Measurements from ENCODE around the gene DMRT1.

DMRT1 gene

DNA sequence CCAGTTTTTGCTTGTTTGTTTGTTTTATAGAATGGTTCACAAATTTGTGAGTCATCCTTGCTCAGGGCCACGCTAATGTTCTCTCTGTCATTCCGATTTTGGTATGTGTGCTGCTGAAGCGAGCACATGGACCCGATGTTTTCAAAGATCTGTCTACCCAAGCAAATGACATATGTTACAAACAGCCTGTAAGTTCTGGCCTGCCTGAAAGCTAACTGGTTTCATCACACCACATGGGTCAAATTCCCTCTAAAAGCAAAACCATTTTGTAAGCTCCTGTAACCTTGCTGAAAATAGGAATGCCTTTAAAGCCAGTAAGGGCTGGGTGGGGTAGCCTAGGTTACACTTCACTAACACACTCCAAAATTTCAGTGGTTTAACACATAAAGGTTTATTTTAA is 160.3 kb downstream of the DMRT1 start:
- TF ChIP-seq, protein P1, sequence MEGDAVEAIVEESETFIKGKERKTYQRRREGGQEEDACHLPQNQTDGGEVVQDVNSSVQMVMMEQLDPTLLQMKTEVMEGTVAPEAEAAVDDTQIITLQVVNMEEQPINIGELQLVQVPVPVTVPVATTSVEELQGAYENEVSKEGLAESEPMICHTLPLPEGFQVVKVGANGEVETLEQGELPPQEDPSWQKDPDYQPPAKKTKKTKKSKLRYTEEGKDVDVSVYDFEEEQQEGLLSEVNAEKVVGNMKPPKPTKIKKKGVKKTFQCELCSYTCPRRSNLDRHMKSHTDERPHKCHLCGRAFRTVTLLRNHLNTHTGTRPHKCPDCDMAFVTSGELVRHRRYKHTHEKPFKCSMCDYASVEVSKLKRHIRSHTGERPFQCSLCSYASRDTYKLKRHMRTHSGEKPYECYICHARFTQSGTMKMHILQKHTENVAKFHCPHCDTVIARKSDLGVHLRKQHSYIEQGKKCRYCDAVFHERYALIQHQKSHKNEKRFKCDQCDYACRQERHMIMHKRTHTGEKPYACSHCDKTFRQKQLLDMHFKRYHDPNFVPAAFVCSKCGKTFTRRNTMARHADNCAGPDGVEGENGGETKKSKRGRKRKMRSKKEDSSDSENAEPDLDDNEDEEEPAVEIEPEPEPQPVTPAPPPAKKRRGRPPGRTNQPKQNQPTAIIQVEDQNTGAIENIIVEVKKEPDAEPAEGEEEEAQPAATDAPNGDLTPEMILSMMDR (IDR thresholded peaks at IDR 0.05; ENCODE audit: low read depth, low read length), result no peak
- H3K36me3 ChIP-seq, result no peaks in the 10 kb centered on the region
- H3K9me3 ChIP-seq, result peaks cover 8% of the 10 kb centered on the region
- no peak overlapping the region for H3K4me3 ChIP-seq (ENCODE audit: low read depth, low read length)
- H3K27me3 ChIP-seq, result no peaks in the 10 kb centered on the region
- no peak for DNase-seq
- H3K4me1 ChIP-seq, result no peaks in the 10 kb centered on the region

- Histone ChIP-seq H3K27me3 (no peaks in the 10 kb centered on the region), H3K36me3 (no peaks in the 10 kb centered on the region), H3K4me1 (no peaks in the 10 kb centered on the region), H3K4me3 (ENCODE audit: low read depth, low read length) (no peak overlapping the region), H3K9me3 (peaks cover 8% of the 10 kb centered on the region)
- no peak for DNase-seq
- TF ChIP-seq, protein P1 (IDR thresholded peaks at IDR 0.05; ENCODE audit: low read depth, low read length), result no peak
These were observed 161.2 kb downstream of the DMRT1 start for GRCh38 chr9:1002678-1003077.

DNA sequence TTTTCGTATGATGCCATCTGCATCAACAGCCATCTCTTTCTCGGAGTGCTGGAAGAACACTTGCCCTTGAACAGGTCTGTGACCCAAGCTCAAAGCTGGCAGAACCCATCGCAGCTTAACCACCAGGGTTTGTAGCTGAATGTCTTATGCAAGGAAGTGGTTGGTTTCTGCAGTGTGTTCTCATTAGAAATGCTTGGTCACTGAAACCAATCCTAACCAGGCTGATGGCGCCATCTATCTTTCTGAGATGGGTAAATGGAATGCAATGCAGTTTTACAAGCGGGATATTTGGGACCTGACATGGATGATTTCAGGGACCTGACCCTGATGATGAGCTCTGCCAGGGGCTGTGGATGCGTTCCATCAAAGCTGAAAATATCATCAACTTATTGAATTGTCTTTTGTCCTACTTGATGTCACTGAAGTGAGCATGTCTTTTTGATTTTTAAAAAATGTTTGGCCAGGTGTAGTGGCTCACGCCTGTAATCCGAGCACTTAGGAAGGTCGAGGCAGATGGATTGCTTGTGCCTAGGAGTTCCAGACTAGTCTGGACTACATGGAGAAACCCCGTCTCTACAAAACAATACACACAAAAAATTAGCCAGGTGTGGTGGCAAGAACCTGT is 163.7 kb downstream of the DMRT1 start:
- Histone ChIP-seq H3K9me3 (no peaks in the 10 kb centered on the region), H3K4me3 (ENCODE audit: low read depth, low read length) (no peak overlapping the region), H3K4me1 (no peaks in the 10 kb centered on the region), H3K27me3 (no peaks in the 10 kb centered on the region), H3K36me3 (no peaks in the 10 kb centered on the region)
- TF ChIP-seq, protein P1 (IDR thresholded peaks at IDR 0.05; ENCODE audit: low read depth, low read length), result peak; percentile 47
- no peak for DNase-seq

DNA sequence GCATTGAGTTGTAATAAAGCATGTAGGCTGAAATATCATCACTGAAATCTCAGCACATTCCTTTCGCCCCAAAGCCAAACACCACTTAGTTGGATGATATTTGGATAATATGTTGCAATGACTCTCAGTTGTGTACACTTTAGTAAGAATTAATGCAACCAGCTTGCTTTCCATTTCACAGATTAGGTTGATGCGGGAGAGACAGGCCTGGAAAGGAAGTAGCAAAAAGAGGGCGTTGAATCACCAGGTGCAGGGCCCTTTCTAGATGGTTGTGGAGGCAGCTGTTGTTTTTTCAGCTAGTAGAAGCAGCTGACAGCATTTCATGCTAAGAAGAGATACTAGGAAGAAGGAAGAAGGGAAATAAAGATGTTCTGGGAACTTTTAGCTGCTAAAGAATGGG is 165.8 kb downstream of the DMRT1 start:
- H3K27me3 ChIP-seq, result no peaks in the 10 kb centered on the region
- TF ChIP-seq, protein P1 (IDR thresholded peaks at IDR 0.05; ENCODE audit: low read depth, low read length), result no peak
- no peak for DNase-seq
- H3K36me3 ChIP-seq, result no peaks in the 10 kb centered on the region
- no peak overlapping the region for H3K4me3 ChIP-seq (ENCODE audit: low read depth, low read length)
- H3K4me1 ChIP-seq, result no peaks in the 10 kb centered on the region
- H3K9me3 ChIP-seq, result no peaks in the 10 kb centered on the region

DNA sequence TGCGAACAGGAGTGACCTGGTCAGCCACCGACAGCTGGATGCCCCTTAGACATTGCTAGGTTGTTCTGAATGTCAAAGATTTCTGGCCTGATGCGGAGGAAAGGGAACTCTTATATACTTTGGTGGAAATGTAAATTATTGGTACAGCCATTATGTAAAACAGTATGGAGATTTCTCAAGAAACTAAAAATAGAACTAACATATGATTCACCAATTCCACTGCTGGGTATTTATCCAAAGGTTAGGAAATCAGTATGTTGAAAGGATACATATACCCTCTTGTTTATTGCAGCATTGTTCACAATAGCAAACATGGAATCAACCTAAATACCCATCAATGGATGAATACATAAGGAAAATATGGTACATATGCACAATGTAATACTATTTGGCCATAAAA is 166.7 kb downstream of the DMRT1 start:
- Histone ChIP-seq H3K36me3 (no peaks in the 10 kb centered on the region), H3K9me3 (no peaks in the 10 kb centered on the region), H3K4me3 (ENCODE audit: low read depth, low read length) (no peak overlapping the region), H3K4me1 (no peaks in the 10 kb centered on the region), H3K27me3 (no peaks in the 10 kb centered on the region)
- no peak for DNase-seq
- TF ChIP-seq, protein P1 (IDR thresholded peaks at IDR 0.05; ENCODE audit: low read depth, low read length), result no peak

- H3K4me3 ChIP-seq (ENCODE audit: low read depth, low read length), result no peak overlapping the region
- TF ChIP-seq, protein P1 (IDR thresholded peaks at IDR 0.05; ENCODE audit: low read depth, low read length), result peak; percentile 89
- no peaks in the 10 kb centered on the region for H3K27me3 ChIP-seq
- DNase-seq, result peak; percentile 63
- no peaks in the 10 kb centered on the region for H3K4me1 ChIP-seq
- no peaks in the 10 kb centered on the region for H3K9me3 ChIP-seq
- H3K36me3 ChIP-seq, result no peaks in the 10 kb centered on the region
These were observed 167.7 kb downstream of the DMRT1 start for GRCh38 chr9:1009101-1009707.

All from BE2C (cell line).